Superior temporal gyrus (tissue), 1 donor: Measurements from ENCODE around the gene KLK2.

Experiments
- DNase-seq: peaks from one replicate; pipeline ENCODE4 v3.0.0-alpha.2; 2016; ENCODE audit errors: extremely low spot score

KLK2 gene

DNA sequence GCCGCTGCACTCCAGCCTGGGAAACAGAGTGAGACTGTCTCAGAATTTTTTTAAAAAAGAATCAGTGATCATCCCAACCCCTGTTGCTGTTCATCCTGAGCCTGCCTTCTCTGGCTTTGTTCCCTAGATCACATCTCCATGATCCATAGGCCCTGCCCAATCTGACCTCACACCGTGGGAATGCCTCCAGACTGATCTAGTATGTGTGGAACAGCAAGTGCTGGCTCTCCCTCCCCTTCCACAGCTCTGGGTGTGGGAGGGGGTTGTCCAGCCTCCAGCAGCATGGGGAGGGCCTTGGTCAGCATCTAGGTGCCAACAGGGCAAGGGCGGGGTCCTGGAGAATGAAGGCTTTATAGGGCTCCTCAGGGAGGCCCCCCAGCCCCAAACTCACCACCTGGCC is at the start of gene KLK2:
KLK2 (plus strand) TSS at position 384 of the 400 bp plus-strand sequence. CDS start 35 bp downstream, outside the sequence.
- DNase-seq = no peak

DNA sequence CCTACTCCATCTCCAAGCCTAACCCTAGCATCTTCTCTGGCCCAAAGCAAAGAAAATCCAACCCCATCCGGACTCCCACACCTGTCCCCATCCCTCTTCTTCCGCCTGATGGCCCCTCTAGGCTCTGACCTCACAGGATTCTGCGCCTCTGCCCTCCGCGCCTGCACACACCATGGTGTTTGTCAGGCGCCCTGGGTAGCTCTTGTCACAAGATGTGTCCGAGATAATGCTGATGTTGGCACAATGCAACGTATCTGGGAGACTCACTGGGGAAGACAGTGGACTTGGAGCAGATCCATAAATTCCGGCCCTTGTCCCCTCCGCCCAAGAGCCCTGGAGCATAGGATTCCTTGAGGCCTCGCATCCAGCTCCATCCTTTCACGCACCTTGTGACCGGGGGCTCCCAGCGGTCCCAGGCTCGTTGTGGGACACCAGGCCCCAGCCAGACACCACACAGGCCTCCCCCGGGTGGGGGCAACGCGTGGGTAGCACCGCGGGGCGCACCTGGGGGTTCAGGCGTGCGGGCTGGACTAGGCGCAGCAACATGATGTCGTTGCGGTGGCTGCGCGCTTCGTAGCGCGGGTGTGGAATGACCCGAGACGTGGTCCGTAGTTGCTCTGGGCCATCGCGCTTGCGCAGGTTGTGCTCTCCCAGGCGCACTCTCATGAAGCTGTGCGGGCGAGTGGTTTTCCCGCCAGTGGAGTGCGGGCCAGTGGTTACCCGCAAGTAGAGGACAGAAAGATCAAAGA is 46.6 kb upstream of the KLK2 start:
- DNase-seq = no peak

DNA sequence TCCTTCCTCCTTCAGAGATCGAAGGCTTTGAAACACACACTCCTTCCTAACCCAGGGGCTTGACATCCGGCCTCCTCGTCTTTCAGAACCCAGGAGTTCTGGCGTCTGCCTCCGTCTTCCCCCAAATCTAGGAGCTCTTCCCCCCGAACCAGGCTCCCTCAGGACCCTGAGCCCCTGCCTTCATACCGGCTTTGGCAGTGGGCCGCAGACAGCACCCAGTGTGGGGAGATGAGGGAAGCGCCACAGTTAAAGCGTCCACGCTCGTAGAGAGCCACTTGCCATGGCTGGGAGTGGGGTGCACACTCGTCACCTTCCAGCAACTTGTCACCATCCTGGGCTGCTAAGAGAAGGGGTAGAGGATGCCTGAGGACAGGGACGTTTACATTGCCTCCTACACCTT is 45.8 kb upstream of the KLK2 start:
- DNase-seq = no peak

DNA sequence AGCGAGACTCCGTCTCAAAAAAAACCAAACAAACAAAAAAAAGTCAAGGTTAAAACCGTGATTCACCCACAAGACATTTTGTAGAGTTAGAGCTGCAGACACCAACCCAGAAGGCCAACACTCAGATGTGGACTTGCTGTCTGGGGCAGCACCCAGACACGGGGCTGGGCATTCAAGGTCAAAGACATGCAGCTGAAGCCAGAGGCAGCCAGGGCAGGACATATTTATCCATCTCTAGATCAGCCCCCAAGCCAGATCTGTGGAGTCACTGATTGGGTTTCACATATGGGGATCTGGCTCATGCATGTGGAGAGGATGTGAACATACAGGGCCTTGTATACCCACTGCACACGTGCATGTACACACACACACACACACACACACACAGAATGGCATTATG is 43.4 kb upstream of the KLK2 start:
- DNase-seq = no peak

DNA sequence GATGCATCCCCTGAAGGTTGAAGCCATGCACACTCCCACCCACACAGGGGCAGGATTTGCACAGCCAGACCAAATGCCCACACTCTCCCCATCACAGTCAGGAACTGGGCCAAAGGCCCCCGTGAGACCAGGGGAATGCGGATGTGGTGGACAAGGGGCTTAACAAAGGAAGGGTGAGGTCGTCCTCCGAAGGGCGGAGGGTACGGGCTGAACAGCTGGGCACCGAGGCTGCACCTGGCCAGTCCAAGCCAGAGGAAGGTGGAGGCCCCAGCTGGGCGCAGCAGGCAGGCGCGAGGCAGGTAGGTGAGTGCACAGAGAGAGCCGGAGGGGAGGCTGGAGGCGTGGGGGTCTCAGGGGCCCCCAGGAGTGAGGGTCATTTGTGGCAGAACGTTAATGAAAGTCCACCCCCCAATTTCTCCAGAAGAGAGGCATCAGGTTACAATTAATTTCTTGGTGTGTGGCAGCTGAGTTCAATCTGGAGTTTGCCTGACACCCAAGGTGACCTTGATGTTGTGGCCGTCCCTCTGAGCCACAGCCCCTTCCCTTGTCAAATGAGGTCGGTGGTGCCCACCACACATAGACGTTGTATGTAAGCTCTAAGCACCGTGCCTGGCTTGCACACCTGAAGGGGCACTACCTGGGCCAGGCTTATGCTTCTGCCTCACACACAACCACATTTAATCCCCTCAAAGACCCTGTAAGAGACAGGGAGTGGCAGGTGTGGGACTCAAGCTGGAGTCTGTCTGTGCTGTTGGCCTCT is 42.8 kb upstream of the KLK2 start:
- no peak for DNase-seq

DNA sequence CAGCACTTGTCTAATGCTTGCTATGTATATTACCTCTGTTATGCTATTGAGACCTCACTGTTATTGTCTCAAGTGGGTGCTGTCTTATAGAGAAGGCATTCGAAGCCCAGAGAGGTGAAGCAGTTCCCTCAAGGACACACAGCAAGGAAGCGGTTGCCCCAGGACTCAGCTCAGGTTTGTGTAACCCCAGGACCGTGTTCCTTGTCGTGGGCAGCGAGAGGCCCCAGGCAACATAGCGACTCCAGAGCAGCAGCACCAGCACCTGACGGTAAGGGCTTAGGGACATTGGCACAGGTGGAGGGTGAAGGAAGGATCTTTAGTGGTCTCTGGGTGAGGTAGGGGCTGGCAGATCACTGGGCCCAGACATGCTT is 42.2 kb upstream of the KLK2 start:
- no peak for DNase-seq

DNA sequence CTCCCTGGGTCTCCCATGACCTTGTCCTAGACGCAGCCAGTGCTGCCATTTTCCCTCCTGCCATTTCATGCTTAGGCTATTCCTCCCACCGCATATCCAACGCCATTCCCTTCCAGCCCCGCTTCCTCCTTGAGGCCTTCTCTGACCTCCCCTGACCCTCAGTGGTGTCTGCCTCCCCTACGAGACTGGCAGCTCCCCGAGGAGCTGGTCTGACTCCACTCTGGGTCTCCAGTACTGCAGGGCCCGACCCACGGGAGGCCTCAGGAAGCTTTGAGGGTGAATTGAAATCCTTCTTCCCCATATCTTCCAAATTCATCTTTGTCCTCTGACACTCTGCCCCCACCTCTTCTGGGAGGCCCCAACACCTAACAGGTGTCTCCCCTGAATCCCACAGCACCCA is 40.6 kb upstream of the KLK2 start:
- no peak for DNase-seq

DNA sequence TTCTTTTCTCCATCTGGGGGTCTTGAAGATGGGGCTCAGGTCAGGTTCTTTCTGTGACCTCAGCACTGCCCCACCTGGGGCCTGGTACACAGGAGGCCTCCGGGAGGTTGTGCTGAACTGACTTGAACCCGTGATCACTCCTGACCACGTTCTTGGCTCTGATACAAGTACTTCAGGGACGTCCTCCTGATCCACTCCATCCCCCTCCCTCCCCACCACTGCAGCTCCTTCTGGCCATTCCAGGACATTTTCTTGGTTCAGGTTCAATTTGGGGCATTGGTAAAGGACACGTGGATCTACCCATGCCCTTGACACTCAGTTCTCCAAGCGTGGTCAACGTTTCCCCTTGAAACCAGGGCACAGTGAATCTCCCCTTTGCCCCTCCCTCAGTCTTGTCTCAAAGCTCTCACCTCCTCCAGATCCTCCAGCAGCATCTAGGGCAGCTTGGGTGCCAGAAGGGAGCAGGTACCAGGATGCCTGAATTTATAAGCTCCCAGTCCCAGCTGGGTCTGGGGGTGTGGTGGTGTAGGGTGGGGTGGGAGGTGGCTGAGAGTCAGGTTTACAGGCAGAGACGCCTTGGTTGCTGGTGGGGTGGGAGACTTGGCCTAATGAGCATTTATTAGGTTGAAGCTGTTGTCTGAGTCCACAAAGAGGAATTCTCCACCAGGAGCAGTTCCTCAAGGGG is 40.0 kb upstream of the KLK2 start, which contains the start of gene KLK15:
KLK15 (minus strand) TSS at position 458 of the 685 bp plus-strand sequence. CDS start 2,082 bp downstream, outside the sequence.
- DNase-seq = no peak

DNA sequence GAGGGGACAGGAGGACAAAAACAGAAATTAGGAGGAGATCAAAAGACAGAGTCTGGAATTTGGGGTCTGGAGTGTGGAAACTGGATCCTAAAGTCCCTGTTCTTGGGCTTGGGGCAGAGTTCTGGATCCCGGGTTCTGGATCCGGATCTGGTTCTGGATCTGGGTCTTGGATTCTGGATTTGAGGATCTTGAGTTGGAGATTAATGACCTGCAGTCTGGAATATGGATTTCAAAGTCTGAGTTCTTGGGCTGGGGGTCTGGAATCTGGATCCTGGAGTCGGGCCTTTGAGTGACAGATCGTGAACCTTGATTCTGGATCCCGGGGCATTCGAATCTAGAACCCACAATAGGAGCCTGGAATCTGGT is 39.5 kb upstream of the KLK2 start:
- no peak for DNase-seq

DNA sequence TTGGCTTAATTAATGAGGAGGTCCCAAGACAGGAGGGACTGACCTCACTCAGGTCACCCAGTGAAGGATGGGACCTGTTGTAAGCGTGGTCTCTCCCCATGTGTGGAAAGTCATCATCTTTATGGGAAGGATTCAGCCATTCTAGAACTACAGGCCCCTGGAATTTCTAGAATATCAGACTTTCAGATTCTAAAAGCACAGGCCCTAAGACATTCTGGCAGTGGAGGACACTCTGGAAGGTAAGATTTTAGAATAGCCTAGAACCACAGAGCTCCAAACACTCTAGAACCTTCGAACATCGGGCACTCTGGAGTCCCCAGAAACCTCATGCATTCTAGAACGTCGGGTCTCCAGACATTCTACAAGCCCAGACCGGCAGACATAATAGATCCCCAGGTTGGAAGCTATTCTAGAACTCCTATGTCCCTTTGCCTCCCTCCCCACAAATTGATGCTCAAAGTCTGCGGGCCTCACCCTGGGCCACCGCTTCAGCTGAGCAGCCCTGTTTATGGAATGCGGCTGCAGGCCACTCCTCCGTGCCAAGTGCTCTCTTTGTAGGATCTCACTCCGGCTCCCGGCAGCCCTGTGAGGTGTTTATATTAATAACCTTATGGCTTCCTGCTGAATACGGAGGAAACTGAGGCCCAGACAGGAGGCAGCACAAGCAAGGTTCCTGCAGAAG is 38.0 kb upstream of the KLK2 start:
- peak; percentile 6 for DNase-seq

DNA sequence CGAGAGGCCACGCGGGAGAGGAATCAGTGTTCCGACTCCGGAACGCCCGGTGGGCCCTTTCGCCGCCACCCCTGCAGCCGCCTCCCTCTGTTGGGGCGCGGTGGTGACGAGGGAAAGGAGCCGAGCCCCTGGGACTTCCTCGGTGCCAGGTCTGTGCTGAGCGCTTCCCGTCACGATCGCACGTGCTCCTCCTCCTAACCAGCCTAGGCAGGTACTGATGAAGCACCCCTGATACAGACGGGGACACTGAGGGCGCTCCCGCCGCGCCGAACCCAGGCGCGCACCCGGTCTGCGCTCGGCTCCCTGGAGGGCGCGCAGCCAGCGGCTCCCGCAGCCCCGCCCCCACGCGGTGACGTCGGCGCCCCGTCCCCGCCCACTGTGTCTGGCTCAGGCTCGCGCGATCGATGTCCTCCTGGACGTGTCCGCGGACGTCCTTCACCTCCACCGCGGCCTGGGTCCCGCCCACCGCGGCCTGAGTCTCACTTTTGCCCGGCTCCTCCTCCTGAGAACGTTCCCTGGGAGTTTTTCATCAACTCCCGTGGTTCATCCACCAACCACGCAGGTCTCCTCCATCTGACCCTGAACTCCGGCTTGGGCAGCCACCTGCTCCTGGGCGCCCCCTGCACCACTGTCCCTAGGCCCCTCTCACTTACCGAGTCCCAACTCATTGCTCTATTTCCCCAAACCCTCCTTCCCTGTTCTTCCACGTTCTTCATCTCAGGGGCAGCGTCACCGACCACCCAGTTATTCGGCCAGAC is 37.3 kb upstream of the KLK2 start:
- peak; percentile 34 for DNase-seq

DNA sequence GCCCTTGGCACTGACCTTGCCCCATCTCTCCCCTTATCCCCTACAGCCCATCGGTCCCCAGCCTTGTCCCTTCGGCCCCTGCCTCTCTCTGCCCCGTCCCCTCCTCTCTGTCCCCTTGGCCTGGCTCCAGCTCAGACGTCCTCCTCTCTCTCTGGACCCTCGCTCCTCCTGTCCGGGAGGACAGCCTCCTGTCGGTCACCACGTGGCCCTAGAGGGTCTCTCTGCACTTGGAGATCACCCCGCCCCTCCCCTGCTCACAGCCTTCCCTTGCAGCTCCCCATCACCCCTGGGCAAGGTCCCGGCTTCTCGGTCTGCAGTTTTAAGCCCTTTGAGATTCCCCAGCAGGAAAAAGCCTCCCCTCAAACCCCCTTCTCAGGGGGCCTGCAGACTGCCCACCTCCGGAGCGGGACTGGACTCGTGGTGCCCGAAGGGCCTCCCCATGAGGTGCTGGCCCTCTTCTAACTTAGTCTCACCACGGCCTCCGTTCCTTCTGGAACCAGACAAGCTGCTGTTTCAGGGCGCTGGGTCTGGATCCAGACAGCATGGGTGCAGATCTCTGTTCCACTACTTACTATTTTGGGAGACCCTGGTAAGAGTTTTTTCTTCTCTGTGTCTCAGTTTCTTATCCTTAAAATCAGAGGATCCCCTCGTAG is 36.6 kb upstream of the KLK2 start:
- no peak for DNase-seq

DNA sequence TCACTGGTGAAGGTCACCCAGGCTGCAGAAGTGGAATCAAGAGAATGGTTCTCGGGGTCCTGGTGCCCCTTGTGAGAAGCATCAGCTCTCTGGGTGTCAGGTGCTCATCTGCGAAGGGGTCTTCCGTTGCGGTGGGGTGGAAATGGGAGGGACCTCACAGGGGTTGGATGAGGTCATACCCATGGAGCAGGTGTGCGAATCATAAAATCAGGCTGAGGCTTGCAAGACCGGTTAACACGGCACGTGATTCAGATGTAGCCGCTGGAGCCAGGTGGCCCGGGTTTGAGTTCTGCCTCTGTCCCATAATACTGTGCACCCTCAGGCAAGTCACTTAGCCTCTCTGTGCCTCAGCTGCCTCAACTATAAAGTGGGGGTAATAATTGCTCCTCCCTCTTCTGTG is 35.9 kb upstream of the KLK2 start:
- no peak for DNase-seq

DNA sequence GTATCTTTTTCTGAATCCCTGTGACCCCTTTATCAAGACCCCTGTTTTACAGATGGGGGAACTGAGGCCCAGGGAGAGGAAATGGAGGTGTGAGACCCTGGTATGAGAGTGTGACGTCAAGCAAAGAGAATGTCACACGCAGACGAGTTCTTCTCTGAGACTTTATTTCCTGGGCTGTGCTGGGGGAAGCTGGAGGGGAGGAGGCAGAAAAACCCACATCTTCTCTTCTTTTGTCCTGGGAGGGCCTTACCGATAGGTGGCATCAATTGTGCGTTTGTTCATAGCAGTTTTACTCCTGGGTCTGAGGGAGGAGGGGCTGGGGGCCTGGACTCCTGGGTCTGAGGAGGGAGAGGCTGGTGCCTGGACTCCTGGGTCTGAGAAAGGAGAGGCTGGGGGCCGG is 35.0 kb upstream of the KLK2 start:
- DNase-seq = no peak

DNA sequence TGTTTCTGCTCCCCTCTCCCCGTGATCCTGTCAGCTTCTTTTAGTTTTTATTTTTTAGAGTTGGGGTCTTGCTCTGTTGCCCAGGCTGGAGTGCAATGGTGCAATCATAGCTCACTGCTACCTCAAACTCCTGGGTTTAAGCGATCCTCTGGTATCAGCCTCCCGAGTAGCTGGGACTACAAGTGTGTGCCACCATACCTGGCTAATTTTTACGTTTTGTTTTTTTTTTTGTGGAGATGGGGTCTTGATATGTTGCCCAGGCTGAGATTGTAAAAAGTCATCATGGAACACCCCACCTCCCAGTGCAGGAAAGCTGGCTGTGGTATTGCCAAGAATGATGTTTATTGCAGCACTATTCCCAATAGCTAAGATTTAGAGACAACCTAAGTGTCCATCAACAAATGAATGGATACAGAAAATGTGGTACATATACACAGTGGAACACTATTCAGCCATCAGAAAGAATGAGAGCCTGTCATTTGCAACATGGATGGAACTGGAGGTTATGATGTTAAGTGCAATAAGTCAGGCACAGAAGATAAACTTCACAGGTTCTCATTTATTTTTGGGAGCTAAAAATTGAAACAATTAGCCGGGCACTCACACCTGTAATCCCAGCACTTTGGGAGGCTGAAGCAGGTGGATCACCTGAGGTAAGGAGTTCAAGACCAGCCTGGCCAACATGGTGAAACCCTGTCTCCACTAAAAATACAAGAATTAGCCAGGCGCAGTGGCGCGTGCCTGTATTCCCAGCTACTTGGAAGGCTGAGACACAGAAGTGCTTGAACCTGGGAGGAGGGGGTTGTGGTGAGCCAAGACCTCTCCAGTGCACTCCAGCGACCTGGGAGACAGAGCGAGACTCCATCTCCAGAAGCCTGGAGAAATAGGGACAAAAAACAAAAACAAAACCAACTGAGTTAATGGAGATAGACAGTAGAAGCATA is 33.3 kb upstream of the KLK2 start:
- DNase-seq = no peak

DNA sequence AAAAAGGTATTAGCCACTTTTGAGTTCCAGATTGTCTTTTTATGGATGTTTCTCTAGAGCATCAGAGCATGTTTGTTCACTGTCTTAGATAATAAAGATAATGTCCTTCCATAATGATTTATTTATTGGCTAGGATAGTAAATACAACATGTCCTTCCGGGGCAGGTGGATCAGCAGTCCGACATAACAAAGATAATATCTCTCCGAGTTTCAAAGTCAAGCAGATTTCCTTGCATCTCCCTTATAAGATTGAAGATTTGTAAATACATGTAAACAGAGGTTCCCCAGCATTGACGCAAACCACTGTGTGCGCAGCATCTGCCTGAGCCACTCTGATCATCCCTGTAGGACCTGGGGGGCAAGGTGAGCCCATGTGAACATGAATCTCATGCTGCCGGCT is 31.1 kb upstream of the KLK2 start:
- DNase-seq = no peak

DNA sequence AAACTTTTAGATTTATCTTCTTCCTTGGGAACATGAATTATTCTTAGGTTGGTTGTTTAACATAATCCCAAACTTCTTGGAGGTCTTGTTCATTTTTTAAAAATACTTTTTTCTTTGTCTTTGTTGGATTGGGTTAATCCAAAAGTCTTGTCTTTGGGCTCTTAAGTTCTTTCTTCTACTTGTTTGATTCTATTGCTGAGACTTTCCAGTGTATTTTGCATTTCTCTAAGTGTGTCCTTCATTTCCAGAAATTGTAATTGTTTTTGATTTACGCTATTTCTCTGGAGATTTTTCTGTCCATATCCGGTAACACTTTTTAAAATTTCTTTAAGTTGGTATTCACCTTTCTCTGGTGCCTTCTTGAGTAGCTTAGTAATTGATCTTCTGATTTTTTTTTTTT is 30.0 kb upstream of the KLK2 start:
- DNase-seq = no peak

DNA sequence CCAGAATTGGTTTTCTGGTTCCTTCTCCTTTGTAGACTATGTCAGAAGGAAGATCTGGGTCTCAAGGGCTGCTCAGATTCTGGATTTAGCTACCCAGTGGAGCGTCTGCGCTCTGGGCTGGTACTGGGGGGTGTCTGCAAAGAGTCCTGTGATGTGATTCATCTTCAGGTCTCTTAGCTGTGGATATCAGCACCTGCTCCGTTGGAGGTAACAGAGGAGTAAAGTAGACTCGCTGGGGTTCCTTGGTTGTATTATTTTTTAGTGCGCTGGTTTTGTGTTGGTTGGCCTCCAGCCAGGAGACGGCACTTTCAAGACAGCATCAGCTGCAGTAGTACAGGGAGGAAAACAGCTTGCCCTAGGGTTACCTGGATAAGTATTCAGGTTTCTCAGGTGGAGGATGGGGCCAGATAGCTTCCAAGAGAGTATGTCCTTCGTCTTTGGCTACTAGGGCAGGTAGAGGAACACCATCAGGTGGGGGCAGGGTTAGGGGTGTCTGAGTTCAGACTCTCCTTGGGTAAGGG is 29.5 kb upstream of the KLK2 start:
- no peak for DNase-seq

DNA sequence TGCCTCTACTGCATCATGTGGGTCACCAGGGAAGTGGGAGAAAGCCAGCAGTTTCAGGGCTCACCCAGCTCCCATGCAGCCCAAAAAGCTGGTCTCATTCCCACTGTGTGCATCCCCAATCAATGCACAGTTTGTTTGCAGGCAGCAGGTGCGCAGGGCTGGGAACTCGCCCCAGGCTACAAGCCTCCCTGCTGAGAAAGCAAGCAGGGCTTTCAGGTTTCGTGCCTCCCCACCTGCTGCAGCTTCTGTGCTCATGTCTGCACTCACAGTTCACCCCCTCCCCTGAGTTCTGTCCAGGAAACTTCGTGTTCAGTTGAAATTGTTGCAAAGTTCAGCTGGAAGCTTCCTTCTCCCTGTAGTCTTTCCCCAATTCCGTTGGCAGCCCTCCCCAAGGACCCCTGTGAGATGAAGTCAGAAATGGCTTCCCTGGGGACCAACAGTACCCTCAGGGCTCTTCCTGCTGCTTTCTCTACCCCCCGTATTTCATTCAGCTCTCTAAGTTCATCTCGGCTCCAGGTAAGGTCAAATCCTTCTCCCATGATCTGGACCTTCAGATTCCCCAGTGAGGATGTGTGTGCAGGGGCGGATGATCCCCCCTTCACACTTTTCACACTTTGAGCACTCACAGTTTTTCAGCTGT is 28.8 kb upstream of the KLK2 start:
- DNase-seq = no peak
